HepG2 (cell line): ENCODE results near the gene MT1HL1. TPM values are rescaled to one million over a fixed set of nuclear protein-coding genes. Genes with fewer than 3 reads are reported as not detected.

Experiments
- ATAC-seq: fragments of 200-7000 bp; cut with Tn5 transposase; 3 replicates; pipeline ENCODE4 v1.9.1; 2020; ENCODE audit warnings: mild to moderate bottlenecking, moderate library complexity
- BruUV-seq: library from RNA; stranded (reverse); fragments of 400-500 nt; replicated peaks from 2 replicates; lab custom pipeline; 2021; lab: Mats Ljungman, UMichigan
- CTCF ChIA-PET: fragments of 300-600 bp; formaldehyde crosslinking; extraction: SDS; loops from one replicate; lab custom pipeline; 2021; ENCODE audit warnings: low total read pairs, inconsistent platforms, low intra/inter-chr PET ratio; lab: Yijun Ruan, JAX
- POLR2A ChIA-PET: fragments of 350-600 bp; sonication (Branson Sonifier 250); formaldehyde crosslinking; loops from one replicate; lab custom pipeline; 2020; ENCODE audit warnings: antibody characterized with exemption, inconsistent platforms; lab: Yijun Ruan, JAX
- DNase-seq: peaks from one replicate; pipeline ENCODE4 v3.0.0-alpha.2; 2015; ENCODE audit warnings: low spot score
- FAIRE-seq: peaks from 3 replicates; lab custom pipeline; 2011; peaks lifted over from hg19 to GRCh38; lab: Jason Lieb, UNC
- H2AFZ ChIP-seq: one replicate; pipeline ENCODE4 v1.6.1; 2011; ENCODE audit warnings: low read length, inconsistent platforms
- H3K27ac ChIP-seq: fragments of 300-600 bp; 3 replicates; pipeline ENCODE4 v1.8.0; 2011; ENCODE audit warnings: mixed run types, mild to moderate bottlenecking, mixed read lengths, low read length, inconsistent platforms; ENCODE audit not compliant: insufficient read depth; ENCODE audit errors: extremely low read length
- H3K27me3 ChIP-seq, 2 experiments: fragments of 200-600 bp in 1 of 2; 2 replicates in 1 of 2; 3 replicates in 1 of 2; pipeline versions ENCODE4 v1.6.0 to v1.8.0; 2011; ENCODE audit warnings: low read length in 2 of 2, mild to moderate bottlenecking in 2 of 2, moderate library complexity in 2 of 2, inconsistent platforms in 1 of 2; ENCODE audit not compliant: insufficient read depth in 2 of 2, control insufficient read depth in 1 of 2
- H3K36me3 ChIP-seq, 2 experiments: fragments of 200-600 bp in 1 of 2; replicated peaks in 1 of 2; 2 replicates in 1 of 2; 3 replicates in 1 of 2; pipeline versions ENCODE4 v1.5.1 to v1.8.0; 2011; ENCODE audit warnings: low read length in 2 of 2, inconsistent platforms in 1 of 2; ENCODE audit not compliant: insufficient read depth in 2 of 2, control insufficient read depth in 1 of 2
- H3K4me1 ChIP-seq: 2 replicates; pipeline ENCODE4 v1.5.1; 2012; ENCODE audit warnings: low read length, inconsistent platforms; ENCODE audit not compliant: insufficient read depth
- H3K4me2 ChIP-seq: 2 replicates; pipeline ENCODE4 v1.6.0; 2011; ENCODE audit warnings: low read depth, low read length, inconsistent platforms
- H3K4me3 ChIP-seq, 3 experiments: fragments of 200-600 bp in 1 of 3; sonication (generic), shearing (Covaris generic) in 1 of 3; replicated peaks in 1 of 3; 2 replicates each; pipeline ENCODE4 v1.5.1; 2011 to 2016; ENCODE audit warnings: low read length in 3 of 3, inconsistent platforms in 2 of 3, low read depth in 2 of 3, mild to moderate bottlenecking in 2 of 3, control low read depth in 1 of 3, mixed read lengths in 1 of 3; ENCODE audit not compliant: insufficient read depth in 1 of 3
- H3K79me2 ChIP-seq: one replicate; pipeline ENCODE4 v1.6.1; 2011; ENCODE audit warnings: low read length, inconsistent platforms; ENCODE audit not compliant: insufficient read depth
- H3K9ac ChIP-seq: 2 replicates; pipeline ENCODE4 v1.6.0; 2011; ENCODE audit warnings: mild to moderate bottlenecking, low read depth, low read length, inconsistent platforms; ENCODE audit not compliant: insufficient read depth
- H3K9me3 ChIP-seq: 2 replicates; pipeline ENCODE4 v1.5.1; 2012; ENCODE audit warnings: mild to moderate bottlenecking, low read length
- H4K20me1 ChIP-seq: 2 replicates; pipeline ENCODE4 v1.6.0; 2011; ENCODE audit warnings: inconsistent platforms, mild to moderate bottlenecking, low read length, moderate library complexity; ENCODE audit not compliant: insufficient read depth
- ATAD3A ChIP-seq: sonication (generic); formaldehyde crosslinking; IDR thresholded peaks from 2 replicates; pipeline ENCODE4 v1.4.0; 2020; ENCODE audit warnings: missing genetic modification reagents
- CEBPG ChIP-seq: IDR thresholded peaks from 2 replicates; pipeline ENCODE4 v1.6.1; 2016
- CREBL2 ChIP-seq: sonication (generic); formaldehyde crosslinking; IDR thresholded peaks from 2 replicates; pipeline ENCODE4 v1.8.1; 2023; ENCODE audit warnings: missing genetic modification reagents, mild to moderate bottlenecking, borderline replicate concordance
- ELF3 ChIP-seq: IDR thresholded peaks from 2 replicates; pipeline ENCODE4 v1.6.1; 2016; ENCODE audit warnings: missing genetic modification reagents, missing compliant biosample characterization
- GABPB1 ChIP-seq: IDR thresholded peaks from 2 replicates; pipeline ENCODE4 v1.6.1; 2016; ENCODE audit warnings: mild to moderate bottlenecking, missing genetic modification reagents, moderate library complexity, missing compliant biosample characterization
- HNF4A ChIP-seq: sonication (generic); formaldehyde crosslinking; IDR thresholded peaks from 2 replicates; pipeline ENCODE4 v1.4.0; 2020; ENCODE audit warnings: missing genetic modification reagents
- HNF4G ChIP-seq, 2 experiments: sonication (generic) in 1 of 2; formaldehyde crosslinking in 1 of 2; IDR thresholded peaks; 2 replicates each; pipeline versions ENCODE4 v1.4.0 to v1.6.1; 2011 to 2020; ENCODE audit warnings: borderline replicate concordance in 2 of 2, low read depth in 2 of 2, mild to moderate bottlenecking in 2 of 2, low read length in 1 of 2, missing genetic modification reagents in 1 of 2, moderate library complexity in 1 of 2
- IRF1 ChIP-seq: sonication (generic); formaldehyde crosslinking; IDR thresholded peaks from 2 replicates; pipeline ENCODE4 v1.4.0; 2020; ENCODE audit warnings: low read depth, mild to moderate bottlenecking, missing genetic modification reagents
- MAFK ChIP-seq, 2 experiments: IDR thresholded peaks in 1 of 2; conservative IDR thresholded peaks in 1 of 2; 2 replicates each; pipeline ENCODE4 v1.6.1; 2011; ENCODE audit warnings: improper control_type of control experiment in 2 of 2, low read length in 2 of 2
- SOX13 ChIP-seq, 3 experiments: fragments of 450-650 bp in 1 of 3; sonication (generic) in 1 of 3; formaldehyde crosslinking in 1 of 3; IDR thresholded peaks in 2 of 3; conservative IDR thresholded peaks in 1 of 3; 2 replicates each; pipeline versions ENCODE4 v1.5.0 to v1.6.1; 2016 to 2020; ENCODE audit warnings: antibody characterized with exemption in 1 of 3, mild to moderate bottlenecking in 1 of 3, missing compliant biosample characterization in 1 of 3, missing genetic modification reagents in 1 of 3, moderate library complexity in 1 of 3
- SOX5 ChIP-seq: IDR thresholded peaks from 2 replicates; pipeline ENCODE4 v1.6.1; 2016; ENCODE audit warnings: borderline replicate concordance
- THRA ChIP-seq: sonication (generic); formaldehyde crosslinking; IDR thresholded peaks from 2 replicates; pipeline ENCODE4 v1.4.0; 2020; ENCODE audit warnings: missing genetic modification reagents, borderline replicate concordance
- TIGD3 ChIP-seq: sonication (generic); formaldehyde crosslinking; IDR thresholded peaks from 2 replicates; pipeline ENCODE4 v1.5.1; 2020; ENCODE audit warnings: mild to moderate bottlenecking, missing genetic modification reagents, borderline replicate concordance
- ZBTB7B ChIP-seq: sonication (generic); formaldehyde crosslinking; IDR thresholded peaks from 2 replicates; pipeline ENCODE4 v1.4.0; 2020; ENCODE audit warnings: missing genetic modification reagents
- ZFAT ChIP-seq: sonication (generic); formaldehyde crosslinking; conservative IDR thresholded peaks from 2 replicates; pipeline ENCODE4 v1.8.1; 2023; ENCODE audit warnings: missing genetic modification reagents, inconsistent platforms
- ZNF256 ChIP-seq: sonication (generic); formaldehyde crosslinking; conservative IDR thresholded peaks from 2 replicates; pipeline ENCODE4 v1.4.0; 2020; ENCODE audit warnings: missing genetic modification reagents
- ZNF317 ChIP-seq: sonication (generic); formaldehyde crosslinking; IDR thresholded peaks from 2 replicates; pipeline ENCODE4 v1.5.0; 2020; ENCODE audit warnings: mild to moderate bottlenecking, missing genetic modification reagents
- ZNF569 ChIP-seq: sonication (generic); formaldehyde crosslinking; IDR thresholded peaks from 2 replicates; pipeline ENCODE4 v1.5.0; 2020; ENCODE audit warnings: mild to moderate bottlenecking, missing genetic modification reagents, moderate library complexity, borderline replicate concordance
- ZNF737 ChIP-seq: sonication (generic); formaldehyde crosslinking; IDR thresholded peaks from 2 replicates; pipeline ENCODE4 v1.5.0; 2020; ENCODE audit warnings: missing genetic modification reagents, mild to moderate bottlenecking, borderline replicate concordance
- ZNF75D ChIP-seq: sonication (generic); formaldehyde crosslinking; IDR thresholded peaks from 2 replicates; pipeline ENCODE4 v1.8.1; 2023; ENCODE audit warnings: missing genetic modification reagents, mild to moderate bottlenecking, borderline replicate concordance
- WGBS: methylation state at CpG from one replicate; pipeline ENCODE4 v1.1.6; 2017; ENCODE audit warnings: low lambda C conversion rate; 5-methylcytosine and 5-hydroxymethylcytosine counted together
- in situ Hi-C: cut with HindIII; loops from 2 replicates; pipeline ENCODE4 v1.10.0; 2017; ENCODE audit warnings: low pct_unique_long_range_greater_than_20kb; ENCODE audit not compliant: extremely low pct_ligation_motif_present
- intact Hi-C: fragments of 100-400 bp; cut with micrococcal nuclease; formaldehyde crosslinking; loops from one replicate; pipeline ENCODE4 v1.10.0; 2022; ENCODE audit not compliant: unreplicated experiment
- polyA plus RNA-seq, 8 experiments: library from polyadenylated mRNA; depleted of rRNA in 3 of 8; stranded (reverse) in 7 of 8; unstranded in 1 of 8; fragments of >200 nt; fragmentation: Illumina TruSeq in 4 of 8; extraction: Trizol in 4 of 8; gene quantifications; 2 replicates each; pipeline versions ENCODE4 v1.2.1 to v1.2.3, GENCODE V29; 2011 to 2016; ENCODE audit warnings: low read depth in 4 of 8, missing spikeins in 1 of 8, mixed read lengths in 1 of 8; ENCODE audit not compliant: insufficient read depth in 1 of 8
- total RNA-seq, 5 experiments: library from RNA; depleted of rRNA; stranded (reverse); fragments of >200 nt; fragmentation: Illumina TruSeq; extraction: Trizol; gene quantifications; 2 replicates each; pipeline ENCODE4 v1.2.3, GENCODE V29; 2016; ENCODE audit warnings: low read depth in 1 of 5

MT1HL1 gene
- total and polyA plus RNA-seq, 2 of the 13 experiments (the other 11 are each of a cell fraction or from before 2014, with no cell fraction given): not detected

GRCh38 chr1:236989290-236990051, 14.8 kb downstream of the MT1HL1 start:
- ATAC-seq (no peak), FAIRE-seq (no peak), DNase-seq (peak; percentile 12)
- Histone ChIP-seq H3K9me3 (0 out of 2 replicates have a peak, but pooled peaks cover 13% of the 10 kb centered on the region), H3K27ac (no peak overlapping the region), H3K79me2 (no peaks in the 10 kb centered on the region), H3K27me3 (no peaks in the 10 kb centered on the region), H3K36me3 (no peaks in the 10 kb centered on the region), H3K4me1 (no peaks in the 10 kb centered on the region), H4K20me1 (no peaks in the 10 kb centered on the region), H3K9ac (no peak overlapping the region), H2AFZ (no peak overlapping the region), H3K4me3 (no peak overlapping the region), H3K4me2 (no peak overlapping the region)
- intact Hi-C loops: no loop called here
- ChIA-PET POLR2A (no interaction called here), CTCF (no interaction called here)
- BruUV-seq: no TSS peak
- in situ Hi-C loops: no loop called here
- under 1% methylated on average over 3 of the region's 3 CpGs for WGBS
- TF ChIP-seq THRA (no peak), ZNF75D (no peak), IRF1 (no peak), ELF3 (no peak), ZNF569 (CRISPR knock-in tag) (no peak), HNF4G (IDR thresholded peaks at IDR 0.05; ENCODE audit: borderline replicate concordance, low read depth, low read length) (no peak), HNF4G (CRISPR knock-in tag; IDR thresholded peaks at IDR 0.05; ENCODE audit: borderline replicate concordance, low read depth) (no peak), CREBL2 (CRISPR knock-in tag) (no peak), ZNF317 (no peak), ATAD3A (CRISPR knock-in tag) (no peak), GABPB1 (CRISPR knock-in tag) (no peak), CEBPG (CRISPR knock-in tag) (peak; percentile 22; the same call in 1 of the 2 replicates), ZFAT (CRISPR knock-in tag) (no peak), MAFK (conservative IDR thresholded peaks at IDR 0.05 in 1 of 2, IDR thresholded peaks at IDR 0.05 in 1 of 2; ENCODE audit: low read length in 2 of 2) (no peak), SOX13 (IDR thresholded peaks at IDR 0.05) (peak; percentile 64; the same call in 1 of the 2 replicates), SOX13 (CRISPR knock-in tag; conservative IDR thresholded peaks at IDR 0.05 in 1 of 2, IDR thresholded peaks at IDR 0.05 in 1 of 2) (peak in 1 of 2 experiments; percentile 88; a peak in 2 of 4 replicates), TIGD3 (CRISPR knock-in tag) (no peak), ZBTB7B (CRISPR knock-in tag) (no peak), HNF4A (CRISPR knock-in tag) (no peak), ZNF737 (CRISPR knock-in tag) (no peak), SOX5 (CRISPR knock-in tag) (peak; percentile 70; the same call in 1 of the 2 replicates), ZNF256 (no peak)
